8988T (cell line): Measurements from ENCODE around the gene GFRA1.

Experiments
- DNase-seq: peaks from one replicate; pipeline ENCODE4 v3.0.0; 2011

Gene GFRA1

GRCh38 chr10:116156819-116157218, 116.2 kb downstream of the GFRA1 start:
- DNase-seq, result no peak

DNA sequence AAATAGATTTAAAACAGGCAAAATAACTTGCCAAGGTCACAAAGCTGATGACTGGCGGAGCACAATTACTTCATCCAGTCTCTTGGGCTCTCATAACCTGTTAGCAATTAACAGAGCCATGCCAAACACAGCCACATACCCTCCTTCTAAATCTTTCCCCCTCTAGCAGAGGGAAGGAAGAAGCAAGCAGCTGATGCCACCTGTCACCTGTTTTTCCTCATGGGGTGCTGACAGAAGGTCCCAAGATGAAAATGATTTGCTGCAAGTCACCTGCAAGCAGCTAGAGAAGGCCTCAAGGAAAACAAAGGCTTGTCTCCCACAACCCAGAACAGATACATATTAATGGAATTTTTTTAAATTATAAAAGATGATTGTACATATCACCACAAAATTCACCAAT, 117.8 kb downstream of the GFRA1 start:
- no peak for DNase-seq

DNA sequence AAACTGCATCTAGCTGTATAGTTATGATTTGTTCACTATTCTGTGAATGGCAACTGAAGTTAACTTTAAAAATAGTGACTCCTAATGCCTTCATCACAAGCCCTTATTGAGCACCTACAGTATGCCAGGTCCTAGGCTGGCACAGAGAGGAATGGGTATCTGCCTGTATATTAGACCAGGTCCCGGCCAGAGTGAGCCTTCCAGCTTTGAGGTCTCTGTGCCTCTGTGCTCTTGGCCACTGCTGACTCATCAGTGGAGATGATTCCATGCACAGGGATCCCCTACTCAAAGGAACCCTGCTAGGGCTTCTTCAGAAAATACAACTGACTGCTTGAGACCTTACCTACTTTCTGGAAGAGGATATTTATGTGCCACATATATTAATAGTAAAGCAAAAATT, 118.4 kb downstream of the GFRA1 start:
- DNase-seq, result no peak

DNA sequence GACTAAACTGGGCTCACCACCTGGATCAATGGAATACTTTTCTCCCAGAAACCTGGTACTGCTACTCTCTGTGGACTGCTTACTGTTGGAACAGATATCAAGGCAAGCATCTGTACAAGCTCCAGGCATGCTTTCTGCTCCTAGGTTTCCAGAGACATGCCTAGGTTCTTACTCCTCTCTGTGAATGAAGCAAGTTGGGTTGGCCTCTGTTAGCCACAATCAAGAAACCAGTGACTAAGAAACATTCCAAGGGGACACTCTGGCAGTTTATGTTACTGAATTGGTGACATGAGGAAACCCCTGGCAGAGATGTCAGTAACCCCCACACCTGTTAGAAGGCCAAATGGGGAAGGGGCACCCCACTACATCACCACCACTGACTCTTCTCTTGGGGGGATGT, 121.9 kb downstream of the GFRA1 start:
- no peak for DNase-seq

GRCh38 chr10:116150606-116151005, 122.4 kb downstream of the GFRA1 start:
- DNase-seq, result no peak

- no peak for DNase-seq
These were observed 125.7 kb downstream of the GFRA1 start for GRCh38 chr10:116147147-116147905.

DNA sequence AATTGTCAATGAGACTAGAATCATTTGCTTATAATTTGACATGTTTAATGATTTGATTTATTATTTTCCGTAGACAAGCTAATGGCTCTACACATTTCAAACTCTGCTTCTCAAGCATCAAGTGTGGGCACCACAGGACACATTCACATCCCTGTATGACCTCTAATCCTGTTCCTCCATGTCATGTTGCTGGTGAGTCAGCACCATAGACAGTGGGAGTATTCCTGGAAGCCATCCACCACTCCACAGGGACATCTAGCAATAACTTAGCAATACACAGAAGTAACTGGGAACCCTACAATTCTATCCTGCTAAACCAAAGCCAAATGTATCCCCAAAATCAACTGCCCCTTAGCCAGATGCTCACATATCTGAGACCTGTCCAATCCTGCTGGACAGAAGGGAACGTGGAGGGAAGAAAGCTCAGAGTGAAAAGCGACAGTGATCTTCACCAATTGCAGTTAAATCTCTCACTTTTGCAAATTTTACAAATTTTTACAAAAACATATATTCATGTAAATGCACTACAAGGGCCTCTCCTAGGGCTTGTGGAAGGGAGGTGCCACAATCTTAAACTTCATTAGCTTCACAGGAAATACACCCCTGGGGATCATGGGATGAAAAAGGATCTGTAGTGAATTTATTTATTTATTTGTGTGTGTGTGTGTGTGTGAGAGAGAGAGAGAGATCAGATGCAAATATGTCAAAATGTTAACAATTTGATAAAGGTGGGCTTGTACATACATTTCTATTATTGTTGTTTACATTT, 126.5 kb downstream of the GFRA1 start:
- DNase-seq, result no peak

DNA sequence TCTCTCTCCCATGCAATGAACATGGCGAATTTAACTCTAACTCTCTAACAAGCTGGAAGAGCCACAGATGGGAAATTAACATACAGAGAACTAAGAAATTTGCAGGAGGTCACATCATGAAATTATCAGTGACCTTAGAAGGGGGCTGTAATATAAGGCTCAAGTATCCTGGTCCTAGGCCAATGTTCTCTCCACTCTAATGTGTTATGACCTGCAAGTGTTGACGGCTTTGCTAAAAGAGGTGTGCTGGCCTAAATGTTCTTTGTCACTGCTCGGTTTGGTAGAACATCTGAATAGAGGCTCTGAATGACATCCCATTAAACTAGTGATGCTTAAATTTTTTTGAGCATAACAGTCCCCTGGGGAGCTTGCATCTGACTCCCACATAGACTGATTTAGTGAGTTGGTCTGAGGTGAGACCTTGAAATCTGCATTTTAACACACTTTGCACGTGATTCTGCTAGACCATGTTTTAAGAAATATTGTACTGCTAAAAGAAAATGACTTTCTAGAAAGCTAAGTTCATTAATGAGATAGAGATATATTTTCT, 129.3 kb downstream of the GFRA1 start:
- DNase-seq, result no peak

- no peak for DNase-seq
These were observed 131.2 kb downstream of the GFRA1 start for GRCh38 chr10:116141855-116142254.

- no peak for DNase-seq
These were observed 131.8 kb downstream of the GFRA1 start for GRCh38 chr10:116141246-116141645.

DNA sequence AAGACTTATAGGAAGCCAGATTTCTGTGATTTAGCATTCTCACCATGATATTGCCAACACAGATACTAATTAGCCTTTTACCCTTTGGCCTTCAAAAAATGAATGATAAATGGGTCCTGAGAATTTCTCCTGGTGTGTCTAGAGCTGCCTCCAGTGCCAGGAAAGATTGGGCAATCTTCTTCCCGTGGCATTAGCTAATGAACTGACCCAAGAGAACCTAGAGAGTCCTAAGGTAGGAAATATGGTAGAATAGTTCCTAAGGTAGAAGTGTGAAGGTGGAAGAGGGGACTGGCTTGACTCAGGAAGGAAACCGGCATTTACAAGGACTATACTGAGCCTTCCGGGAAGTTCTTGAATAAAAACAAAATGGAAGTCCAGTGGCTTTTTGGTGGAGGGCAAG, 133.1 kb downstream of the GFRA1 start:
- DNase-seq, result no peak

GRCh38 chr10:116138897-116139296, 134.1 kb downstream of the GFRA1 start:
- DNase-seq, result no peak

DNA sequence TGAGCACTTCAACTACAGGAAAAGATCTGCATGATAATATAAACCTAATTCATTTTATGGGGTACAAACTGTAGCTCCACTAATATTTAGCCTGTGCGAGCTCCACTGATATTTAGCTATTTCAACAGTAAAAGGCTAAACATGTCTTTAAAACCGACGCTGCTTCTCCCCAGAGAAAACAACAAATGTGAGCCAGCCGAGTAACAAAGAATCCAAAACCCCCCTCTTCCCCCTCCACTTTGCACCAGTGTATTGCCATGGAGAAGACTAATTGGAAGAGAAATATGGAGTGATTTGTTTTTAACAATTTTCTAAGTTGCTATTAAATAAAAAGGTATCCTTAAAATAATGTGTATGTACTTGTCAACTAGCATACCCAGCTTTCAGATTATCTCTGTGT, 136.7 kb downstream of the GFRA1 start:
- no peak for DNase-seq

GRCh38 chr10:116134322-116134721, 138.7 kb downstream of the GFRA1 start:
- DNase-seq, result no peak

GRCh38 chr10:116133634-116134033, 139.4 kb downstream of the GFRA1 start:
- DNase-seq, result no peak

GRCh38 chr10:116132780-116133399, 140.1 kb downstream of the GFRA1 start:
- no peak for DNase-seq

DNA sequence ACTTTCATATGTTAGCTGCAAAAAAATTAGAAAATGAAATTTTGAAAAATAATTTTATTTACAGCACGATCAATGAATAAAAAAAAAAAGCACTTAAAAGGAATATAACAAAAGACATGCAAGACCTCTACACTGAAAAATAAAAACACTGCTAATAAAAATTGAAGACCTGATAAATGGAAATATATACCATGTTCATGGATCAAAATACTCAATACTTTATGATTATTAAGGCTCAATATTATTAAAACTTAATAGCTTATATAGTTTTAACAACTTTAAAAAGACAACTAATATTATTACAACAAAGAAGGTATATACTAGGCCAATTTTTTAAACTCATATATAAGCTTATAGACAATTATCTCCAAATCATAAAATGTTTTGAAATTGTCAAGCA, 143.0 kb downstream of the GFRA1 start:
- DNase-seq, result no peak

DNA sequence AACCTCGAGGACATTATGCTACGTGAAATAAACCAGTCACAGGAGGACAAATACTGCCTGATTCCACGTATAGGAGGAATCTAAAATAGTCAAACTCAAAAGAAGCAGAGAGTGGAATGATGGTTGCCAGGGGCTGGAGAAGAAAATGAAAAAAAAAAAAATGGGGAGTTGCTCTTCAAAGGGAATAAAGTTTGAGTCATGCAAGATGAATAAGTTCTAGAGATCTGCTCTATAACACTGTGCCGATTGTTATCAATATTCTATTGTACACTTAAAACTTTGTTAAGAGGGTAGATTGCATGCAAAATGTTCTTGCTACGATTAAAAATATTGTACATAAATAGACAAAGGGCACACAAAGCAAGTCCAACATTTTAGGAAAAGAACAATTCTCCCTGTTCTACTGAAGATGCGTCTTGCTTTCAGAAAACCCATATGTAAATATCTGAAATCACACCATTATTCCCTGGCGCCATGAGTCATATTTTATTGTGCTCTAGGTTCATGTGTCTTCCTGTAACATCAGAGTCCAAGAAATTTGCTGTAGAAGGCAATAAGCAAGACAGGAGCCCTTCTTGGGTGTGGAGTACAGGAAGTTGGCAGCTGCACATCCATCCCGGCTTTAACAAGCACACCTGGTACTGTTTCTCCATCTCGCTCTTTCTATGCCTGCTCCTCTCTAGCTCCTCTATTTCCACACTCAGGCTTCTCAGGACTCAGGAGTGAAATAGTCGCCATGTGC, 145.9 kb downstream of the GFRA1 start:
- DNase-seq, result no peak

DNA sequence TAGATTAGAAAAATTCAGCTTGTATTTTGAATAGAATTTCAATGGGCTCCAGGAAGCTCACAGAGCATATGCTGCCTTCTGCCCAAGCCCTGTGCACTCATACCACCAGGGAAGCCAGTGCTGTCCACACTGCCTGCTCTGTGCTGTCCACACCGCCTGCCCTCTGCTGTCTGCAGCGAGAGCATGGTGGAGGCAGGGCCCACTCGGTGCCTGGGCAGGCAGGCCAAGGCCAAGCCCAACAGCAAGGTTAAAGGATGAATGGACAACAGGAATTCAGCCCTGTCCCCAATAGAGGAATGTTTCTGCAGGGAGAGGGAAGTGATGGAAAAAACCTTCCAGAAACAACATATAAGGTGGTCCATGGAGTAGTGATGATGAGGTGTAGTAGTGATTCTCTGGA, 146.8 kb downstream of the GFRA1 start:
- DNase-seq, result no peak

- DNase-seq, result no peak
These were observed 147.8 kb downstream of the GFRA1 start for GRCh38 chr10:116125180-116125579.

DNA sequence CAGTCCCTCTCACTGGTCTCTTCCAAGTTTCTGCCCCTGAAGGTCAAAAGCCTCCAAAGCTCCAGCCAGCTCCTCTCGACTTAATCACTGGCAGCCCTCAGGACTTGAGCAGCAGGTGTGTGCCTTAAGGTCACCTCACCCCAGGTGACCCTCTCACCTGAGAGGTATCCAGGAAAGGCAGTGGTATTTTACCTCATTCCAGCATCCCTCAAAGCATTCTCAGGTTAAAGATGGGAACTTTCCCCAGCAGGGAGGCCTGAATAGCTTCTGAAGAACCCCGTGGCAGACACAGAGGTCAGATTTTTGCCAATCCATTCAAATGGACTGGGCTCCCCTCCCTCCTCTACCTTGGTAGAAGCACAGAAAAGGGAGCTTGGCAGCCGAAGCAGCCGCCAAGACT, 148.2 kb downstream of the GFRA1 start:
- no peak for DNase-seq

DNA sequence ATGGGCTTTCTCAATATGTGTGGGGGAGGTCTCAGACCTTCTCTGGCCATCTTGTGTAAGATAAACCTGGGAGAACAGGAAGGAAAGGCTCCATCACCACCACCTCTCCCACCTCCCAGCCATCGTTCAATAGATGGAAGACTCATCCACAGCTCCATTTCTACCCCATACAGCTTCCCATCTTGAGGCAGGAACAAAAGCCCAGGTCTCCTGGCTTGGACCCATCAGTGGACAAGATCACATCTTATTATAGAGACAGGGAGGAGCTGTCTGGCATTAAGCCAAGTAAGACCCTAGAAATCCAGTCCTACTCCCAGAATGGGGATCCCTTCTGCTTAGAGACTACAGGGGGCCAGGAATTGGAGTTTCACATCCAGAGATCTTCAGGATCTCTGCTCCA, 150.3 kb downstream of the GFRA1 start:
- no peak for DNase-seq
